HPDE6-E6E7 (cell line): ENCODE data around the gene CTXND1.

Experiments
- DNase-seq: peaks from one replicate; pipeline ENCODE4 v3.0.0; 2011; ENCODE audit warnings: missing footprints; ENCODE audit errors: extremely low spot score

The CTXND1 gene

DNA sequence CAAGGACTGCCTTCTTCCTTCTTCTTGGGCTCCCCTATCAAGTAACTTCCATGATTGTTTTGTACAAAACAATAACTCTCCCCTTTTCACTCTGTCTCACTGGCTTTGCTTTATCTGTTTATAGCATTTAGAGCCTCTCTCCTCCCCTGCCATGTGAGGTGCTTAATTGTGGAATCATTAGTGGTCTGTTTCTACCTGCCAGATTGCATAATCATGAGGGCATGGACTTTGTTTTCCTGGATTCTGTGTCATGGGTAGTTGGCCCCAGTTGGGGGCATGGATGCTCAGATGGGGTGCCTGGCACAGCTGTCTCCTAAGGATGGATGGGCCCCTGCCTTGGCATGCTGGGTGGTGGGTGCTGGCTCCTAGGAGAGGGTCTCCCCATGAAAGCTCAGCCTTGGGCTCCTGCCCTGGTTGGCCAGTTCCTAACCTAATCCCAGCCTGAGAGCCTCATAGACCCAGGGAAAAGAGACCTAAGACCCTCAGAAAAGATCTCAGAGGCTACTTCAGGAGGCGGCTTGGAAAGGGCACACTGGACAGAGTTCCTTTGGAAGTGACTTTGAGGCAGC is 8.0 kb upstream of the CTXND1 start:
- DNase-seq: no peak

DNA sequence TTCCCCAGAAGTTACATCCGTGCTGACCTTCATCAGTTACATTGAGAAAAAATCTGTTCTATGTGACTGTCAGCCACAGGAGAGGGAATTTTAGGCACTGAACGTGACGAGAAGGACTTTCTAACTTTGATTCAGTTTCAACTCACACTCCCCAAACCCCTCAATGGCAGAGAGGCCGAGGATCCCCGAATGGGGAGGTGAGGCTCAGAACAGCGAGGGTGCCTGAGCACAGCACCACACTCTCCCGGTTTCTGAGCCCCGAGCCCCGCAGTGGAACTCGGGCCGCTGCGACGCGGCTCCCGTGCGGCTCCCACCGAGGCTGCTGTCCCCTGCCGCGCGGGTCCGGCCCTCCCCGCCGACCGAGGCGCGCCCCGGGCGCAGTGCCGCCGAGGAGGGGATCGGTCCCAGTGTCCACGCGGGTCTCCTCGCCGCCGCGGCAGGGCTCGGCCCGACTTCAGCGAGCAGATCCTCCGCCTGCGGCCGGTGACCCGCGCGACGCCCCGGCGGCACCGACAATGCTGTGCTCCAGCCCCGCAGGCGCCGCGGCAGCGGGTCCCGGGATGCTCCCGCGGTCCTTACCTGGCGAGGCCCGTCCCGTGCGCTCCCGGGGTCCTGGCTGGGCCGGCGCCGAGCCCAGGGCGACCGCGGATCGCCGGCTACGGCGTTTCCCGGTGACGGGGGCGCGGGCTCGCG is 439 bp downstream of the CTXND1 start:
- DNase-seq: no peak

DNA sequence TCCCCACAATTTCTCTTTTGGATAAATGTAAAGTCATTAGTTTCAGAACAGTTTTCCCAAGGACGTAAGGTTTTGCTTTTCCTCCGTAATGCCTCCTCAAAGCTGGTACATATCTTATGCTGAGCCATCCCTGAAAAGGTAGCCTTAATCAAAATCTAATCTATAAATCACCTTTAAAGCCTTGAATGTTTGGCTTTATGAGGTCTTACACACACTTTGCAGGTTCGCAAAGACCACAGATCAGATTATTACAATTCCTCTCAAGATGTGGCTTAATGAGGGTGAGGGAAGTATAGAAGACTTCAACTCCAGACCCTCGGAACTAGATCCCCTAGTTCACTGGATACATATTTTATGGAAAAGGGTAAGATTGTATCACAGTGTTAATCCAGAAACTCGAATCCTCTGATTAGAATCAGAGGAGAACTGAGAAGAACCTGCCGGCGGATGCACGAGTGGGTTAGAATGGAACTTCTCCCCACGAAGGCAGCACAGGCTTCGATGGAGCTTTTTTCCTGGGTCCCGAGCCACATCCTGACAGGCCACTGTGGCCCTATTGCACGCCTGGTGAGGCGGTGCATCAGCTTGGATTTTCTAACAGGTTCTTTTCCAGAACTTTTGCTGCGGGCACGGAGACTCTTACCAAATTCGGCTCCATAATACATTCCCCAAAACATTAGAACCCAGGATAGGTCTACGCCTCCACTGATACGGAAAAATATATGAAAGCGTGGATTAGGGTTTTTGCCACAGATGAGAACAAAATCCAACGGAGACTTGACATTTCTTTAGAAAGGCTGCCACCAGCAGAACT is 1.2 kb downstream of the CTXND1 start:
- DNase-seq: no peak

DNA sequence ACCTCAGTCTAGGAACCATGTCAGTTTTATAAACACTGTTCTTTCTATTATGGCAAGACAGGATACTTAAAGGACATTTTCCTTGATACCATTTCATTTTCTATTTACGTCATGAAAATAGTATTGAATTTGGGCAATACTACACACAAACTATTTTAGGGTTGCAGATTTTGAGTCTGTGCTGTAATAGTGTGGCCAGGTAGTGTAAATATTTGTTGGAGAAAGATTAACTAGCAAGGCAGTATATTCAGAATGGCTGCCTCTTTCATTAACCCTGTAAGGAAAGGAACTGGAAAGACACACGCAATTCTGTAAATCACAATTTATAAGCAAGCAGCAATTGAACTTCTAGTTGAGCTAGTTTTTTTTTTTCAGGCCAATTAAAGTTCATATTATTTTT is 2.0 kb downstream of the CTXND1 start:
- DNase-seq: no peak

DNA sequence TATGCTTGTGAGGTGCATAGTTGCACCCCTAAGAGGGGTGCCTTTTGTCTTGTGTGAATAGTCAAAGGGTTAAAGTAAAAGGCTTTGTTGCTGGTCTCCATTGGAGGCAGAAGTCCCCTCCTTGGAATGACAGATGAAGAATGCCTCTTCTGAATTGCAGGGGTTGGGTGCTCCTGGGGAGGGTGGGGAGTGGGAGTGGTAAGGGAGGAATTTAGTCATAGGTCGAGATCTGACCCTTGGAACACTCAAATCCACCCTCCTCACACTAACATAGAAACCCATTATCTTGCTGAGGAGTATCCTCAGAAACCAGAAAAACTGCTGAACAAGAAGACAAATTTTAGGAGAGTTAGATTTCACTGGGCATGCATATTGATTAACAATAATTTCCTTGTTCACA is 4.7 kb downstream of the CTXND1 start:
- DNase-seq: no peak

DNA sequence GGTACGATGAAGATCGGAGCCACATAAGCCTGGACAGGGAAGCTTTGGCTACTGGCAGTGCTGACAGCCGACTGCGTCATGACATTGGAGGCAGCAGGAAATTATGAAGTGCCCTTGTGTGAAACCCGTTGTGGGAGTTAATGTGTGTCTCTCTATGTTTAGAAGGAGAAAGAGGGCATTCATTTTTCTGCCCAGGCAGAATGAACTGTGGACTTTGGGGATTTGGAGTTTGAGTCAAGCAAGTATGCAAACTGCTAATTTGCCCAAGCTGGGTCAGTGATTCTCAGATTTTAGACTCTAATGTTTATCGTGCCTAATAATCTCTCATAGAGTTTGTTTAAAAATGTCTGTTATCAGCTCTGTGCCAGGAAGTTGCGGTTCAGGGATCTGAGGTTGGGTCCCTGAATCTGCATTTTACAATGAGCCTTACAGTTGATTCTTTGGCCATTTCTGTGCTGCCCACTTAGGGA is 5.6 kb downstream of the CTXND1 start:
- DNase-seq: no peak

DNA sequence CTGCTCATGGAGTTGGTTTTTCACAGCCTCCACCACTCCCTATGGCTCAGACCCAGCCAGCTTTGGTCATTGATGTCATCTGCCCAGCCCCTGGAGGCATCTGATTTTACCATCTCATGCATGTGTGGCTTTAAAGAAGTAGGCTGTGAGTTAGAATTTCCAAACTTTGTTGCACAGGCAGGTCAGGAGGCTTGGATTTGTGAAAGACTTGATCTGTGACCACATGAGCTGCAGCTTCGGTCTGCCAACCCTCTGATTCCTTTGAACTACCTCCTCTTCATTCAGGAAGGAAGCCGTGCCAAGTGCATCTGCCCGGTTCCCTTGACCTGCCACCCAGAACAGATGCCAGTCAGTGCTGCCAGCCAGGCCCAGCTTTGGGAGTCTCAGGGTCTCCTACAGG is 9.2 kb downstream of the CTXND1 start:
- no peak for DNase-seq

DNA sequence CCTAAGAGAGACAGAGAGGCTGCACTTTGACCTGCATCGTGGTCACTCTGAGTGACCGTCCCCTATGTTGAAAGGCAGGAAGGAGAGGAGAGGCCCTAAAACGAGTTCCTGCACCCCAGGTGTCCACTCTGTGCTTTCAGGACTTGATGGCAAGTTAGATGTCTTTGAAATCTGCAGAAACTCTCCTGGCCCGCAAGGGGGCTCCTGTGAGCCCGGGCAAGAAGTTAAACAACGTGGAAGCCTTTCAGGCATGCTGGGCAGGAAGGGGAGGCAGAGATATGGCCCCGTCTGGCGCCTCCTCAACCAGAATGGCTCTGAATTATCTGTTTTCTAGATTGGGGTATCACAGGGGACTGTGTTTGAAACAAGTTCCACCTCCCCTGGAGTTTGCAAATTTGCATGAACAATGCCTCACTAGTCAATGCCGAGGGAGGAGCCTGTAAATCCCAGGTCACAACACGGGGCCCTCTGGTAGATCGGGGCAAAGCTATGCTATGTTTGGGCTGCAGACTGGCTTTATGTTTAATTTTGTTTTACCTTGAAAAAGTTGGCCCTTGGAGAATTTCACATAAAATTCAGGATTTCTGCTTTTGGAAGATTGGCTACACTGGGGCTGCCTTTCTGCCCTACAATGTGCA is 9.8 kb downstream of the CTXND1 start:
- no peak for DNase-seq

DNA sequence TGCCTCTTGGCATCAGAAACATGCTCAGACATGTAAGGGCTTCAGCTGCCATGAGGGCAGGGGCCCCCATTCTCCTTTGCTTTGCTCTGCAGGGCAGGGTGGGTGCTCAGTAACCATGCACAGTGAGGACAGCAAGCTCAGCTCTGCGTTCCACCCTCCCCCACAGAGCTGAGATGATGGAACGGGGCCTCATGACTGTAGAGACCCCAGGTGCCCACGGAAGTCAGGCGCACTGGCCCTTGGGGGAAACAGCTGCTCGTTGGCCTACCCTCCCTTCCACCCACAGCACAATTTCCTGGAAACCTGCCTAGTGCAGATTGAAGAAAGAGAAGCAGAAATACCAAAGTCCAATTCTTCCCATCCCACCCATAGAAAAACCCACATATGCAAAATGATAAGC is 10.5 kb downstream of the CTXND1 start:
- no peak for DNase-seq

DNA sequence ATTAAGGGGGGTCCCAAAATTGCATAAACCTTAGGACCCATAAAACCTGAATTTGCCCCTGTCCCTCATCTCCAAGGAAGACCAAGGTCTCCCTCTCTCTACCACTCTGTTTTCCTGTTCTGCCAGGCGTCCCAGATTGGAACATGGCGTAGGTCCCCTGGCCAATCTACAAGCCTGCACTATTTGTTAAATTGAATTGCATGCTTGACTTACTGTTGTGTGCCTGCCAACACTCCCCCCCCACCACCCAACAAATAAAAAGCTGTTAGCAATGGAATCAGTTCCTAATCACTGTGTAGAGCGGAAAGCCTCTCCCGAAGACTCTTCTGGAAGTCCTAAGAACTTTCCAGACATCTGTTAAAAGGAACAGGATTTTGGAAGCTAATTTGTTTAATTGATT is 11.7 kb downstream of the CTXND1 start:
- DNase-seq: no peak

DNA sequence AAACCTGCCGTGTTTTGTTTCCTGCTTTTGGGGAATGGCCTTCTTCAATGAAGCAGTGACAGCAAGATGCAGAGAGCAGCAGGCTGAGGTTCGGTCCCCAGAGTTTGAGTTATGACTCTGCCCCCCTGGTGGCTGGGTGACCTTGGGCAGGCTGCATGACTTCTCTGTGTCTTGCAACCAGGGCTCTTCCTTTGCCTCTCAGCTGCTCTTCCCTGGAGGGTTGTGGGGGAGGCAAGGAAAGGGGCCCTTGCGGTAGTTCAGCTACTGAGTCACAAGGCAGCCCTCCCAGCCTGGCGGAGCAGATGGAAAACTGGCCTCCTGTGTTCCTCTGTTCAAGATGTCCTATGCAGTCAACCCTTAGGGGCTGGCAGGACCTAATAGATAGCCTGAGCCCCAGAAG is 17.1 kb downstream of the CTXND1 start:
- DNase-seq: no peak

DNA sequence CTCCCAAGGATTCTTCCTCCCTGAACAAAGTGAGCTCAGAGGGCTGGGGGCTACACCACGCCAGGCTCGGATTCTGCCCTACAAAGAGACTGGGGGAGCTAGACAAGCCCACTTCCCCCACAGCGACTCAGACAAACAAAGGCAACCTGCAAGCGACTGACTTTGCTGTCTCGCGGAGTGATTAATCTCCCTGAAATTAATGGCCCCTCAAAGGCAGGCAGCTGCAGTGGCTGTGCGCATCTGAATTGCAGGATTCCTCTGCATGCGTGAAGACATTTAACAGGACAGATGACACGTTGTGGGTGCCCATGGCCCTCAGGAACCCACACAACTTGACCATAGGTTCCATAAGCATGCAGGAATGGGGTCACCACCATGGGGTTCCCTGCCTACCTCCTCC is 18.4 kb downstream of the CTXND1 start:
- DNase-seq: no peak

DNA sequence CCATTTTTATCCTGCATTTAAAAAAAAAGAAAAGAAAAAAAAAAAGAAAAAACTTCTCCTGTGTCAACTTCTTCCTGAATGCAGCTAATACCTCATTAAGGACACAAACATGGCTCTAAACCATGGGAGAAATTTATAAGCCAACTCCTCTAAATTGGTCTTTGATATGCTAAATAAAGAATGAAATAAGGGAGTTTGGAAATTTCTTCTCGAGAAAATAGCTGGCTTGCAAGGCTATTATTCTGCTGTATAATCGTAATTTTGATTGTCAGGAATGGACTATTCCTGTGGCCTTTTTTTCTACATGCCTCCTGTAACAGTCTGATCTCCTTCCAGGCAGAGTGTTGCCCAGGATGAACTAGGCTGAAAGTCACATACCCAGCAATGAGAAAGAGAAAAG is 20.6 kb downstream of the CTXND1 start:
- DNase-seq: no peak

DNA sequence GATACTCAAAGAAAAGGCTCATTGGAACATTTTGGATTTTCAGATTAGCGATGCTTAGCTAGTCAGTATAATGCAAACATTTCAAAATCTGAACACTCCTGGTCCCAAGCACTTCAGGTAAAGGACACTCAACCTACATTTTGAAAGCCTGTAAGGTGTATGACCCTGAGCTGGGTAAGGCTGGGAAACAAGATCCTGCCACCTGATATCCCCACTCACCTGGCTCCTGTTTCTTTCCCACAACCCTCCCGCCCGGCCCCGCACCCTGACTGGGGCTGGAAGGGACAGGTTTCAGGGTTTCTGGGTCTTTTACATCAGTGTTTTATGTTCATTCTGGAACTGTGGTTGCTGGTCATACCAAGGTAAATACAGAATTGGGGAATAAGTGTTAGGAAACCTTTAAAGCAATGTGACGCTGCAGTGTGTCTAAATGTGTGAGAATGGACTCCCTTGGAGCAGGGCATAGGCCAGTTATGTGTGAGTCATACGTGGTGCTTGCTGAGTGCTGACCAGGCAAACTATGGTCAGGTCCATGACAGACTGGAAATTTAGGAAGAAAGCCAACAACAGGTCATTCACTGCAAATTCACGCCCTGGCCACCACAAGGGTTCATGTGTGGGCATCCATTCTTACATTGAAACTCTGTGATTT is 22.9 kb downstream of the CTXND1 start:
- DNase-seq: no peak

DNA sequence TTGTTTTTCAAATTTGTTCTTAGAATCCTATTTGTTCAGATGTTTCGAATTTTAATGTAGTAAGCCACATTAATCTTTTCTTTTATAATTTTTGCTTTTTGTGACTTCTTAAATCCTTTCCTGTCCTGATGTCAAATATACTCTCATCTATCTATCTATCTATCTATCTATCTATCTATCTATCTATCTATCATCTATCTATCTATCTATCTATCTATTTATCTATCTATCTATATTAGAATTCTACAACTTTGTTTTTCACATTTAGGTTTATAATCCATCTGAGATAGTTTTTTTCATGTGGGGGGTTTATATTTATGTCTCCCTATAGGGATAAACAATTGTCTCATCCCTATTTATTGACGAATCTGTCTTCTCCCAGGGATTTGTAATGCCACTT is 32.1 kb downstream of the CTXND1 start:
- DNase-seq: no peak

DNA sequence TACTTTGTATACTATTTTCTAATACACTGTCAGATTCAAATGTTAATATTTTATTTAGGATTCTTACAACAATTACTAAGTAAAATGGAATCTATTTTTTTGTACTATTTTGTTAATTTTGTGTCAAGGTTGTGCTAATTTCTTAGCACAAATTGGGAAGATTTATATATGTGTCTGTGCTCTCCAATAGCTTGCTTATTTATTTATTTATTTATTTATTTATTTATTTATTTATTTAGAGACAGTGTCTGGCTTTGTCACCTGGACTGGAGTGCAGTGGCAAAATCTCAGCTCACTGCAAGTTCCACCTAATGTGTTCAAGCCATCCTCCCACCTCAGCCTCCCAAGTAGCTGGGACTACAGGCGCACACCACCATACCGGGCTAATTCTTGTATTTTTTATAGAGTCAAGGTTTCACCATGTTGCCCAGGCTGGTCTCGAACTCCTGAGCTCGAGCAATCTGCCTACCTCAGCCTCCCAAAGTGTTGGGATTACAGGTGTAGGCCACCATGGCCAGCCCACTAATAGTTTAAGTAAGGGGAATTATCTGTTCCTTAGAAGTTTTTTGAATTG is 34.6 kb downstream of the CTXND1 start:
- DNase-seq: no peak

DNA sequence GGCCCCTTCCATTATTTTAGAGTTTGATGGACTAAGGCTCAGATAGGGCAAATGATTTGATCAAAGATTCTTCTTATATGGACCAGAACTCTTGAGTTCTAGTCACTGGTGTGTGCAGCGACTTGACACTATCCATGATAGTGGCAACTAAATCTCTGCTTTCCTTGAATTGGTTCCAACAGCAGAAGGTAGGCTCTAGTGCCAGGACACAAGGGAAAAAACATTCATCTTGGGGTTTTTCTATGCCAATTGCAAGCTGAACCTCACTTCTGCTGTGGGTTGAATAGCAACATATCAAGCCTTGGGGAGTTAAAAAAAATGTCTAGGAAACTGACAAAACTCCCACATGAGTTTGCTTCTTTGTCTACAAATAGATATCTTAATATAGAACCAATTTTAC is 35.1 kb downstream of the CTXND1 start:
- DNase-seq: no peak

DNA sequence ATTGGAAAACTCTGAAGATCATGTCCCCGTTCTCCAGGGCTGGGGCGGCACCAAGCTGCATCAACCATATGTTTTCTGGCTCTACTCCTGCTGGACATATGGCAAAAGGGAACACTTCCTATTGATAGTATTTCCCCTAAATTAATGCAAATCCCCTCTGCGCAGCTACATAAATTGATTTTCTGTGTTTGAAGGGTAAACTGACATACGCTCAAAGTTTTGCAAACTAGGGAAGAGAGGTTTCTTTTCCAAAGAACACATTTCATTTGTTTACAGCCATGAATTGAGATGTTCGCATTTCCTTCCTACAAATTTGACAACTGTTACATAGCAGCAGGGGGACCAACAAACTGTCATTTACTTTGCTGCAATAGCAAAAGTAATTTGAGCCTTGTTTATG is 35.9 kb downstream of the CTXND1 start:
- DNase-seq: no peak

DNA sequence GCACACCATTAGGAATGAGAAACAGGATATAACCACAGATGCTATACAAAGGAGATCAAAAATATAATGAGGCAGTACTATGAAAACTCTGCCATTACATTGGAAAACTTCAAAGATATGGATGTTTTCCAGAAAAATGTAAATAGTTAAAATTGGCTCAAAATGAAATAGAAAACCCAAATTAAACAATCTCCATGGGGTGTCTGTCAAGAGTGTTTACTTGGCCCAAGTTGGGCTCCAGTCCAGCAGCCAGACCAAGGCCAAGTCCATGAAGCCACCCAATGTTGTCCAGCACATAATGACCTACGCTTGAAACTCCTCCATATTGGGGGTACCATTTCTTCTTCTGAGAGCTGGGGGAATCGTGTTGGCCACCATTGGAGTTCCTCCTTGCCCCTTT is 37.1 kb downstream of the CTXND1 start:
- DNase-seq: no peak

DNA sequence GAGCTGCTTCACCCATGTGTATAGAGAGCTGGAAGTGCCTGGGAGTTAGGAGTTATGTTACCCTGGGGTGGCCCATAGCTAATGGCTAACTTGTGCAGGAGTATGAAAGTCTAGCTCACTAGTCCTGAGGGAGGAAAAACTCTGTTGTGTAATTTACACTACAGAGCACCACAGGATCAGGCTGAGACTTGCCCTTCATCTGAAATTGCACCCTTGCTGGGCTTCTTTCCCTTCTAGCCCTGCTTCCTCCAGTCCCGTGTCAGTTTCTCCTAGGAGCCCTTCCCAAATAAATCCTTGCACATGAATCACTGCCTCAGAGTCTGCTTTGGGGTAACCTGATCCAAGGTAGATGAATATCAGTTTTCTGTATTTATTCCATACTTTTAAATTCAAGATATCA is 40.0 kb downstream of the CTXND1 start:
- DNase-seq: peak; percentile 21
